GM12878 (cell line): Measurements from ENCODE around the gene DAD1. TPM values are rescaled to one million over a fixed set of nuclear protein-coding genes. Genes with fewer than 3 reads are reported as not detected.

Experiments used
- ATF3 ChIP-seq: IDR thresholded peaks from 2 replicates; pipeline ENCODE4 v1.6.1; 2011; ENCODE audit warnings: low read depth, mild to moderate bottlenecking, low read length, moderate library complexity, borderline replicate concordance; ENCODE audit errors: extremely low read depth
- EGR1 ChIP-seq, 2 experiments: IDR thresholded peaks; 1 replicate in 1 of 2; 2 replicates in 1 of 2; pipeline ENCODE4 v1.6.1; 2011 to 2012; ENCODE audit warnings: low read depth in 2 of 2, low read length in 2 of 2, borderline replicate concordance in 1 of 2, mild to moderate bottlenecking in 1 of 2, moderate library complexity in 1 of 2
- FOXM1 ChIP-seq: IDR thresholded peaks from 2 replicates; pipeline ENCODE4 v1.6.1; 2012; ENCODE audit warnings: low read depth, mild to moderate bottlenecking, inconsistent platforms, low read length, moderate library complexity
- JUND ChIP-seq: IDR thresholded peaks from 2 replicates; pipeline ENCODE4 v1.6.1; 2012; ENCODE audit warnings: low read depth, mild to moderate bottlenecking, low read length, improper control_type of control experiment, moderate library complexity
- KDM1A ChIP-seq: fragments of 200-600 bp; sonication (generic); IDR thresholded peaks from 2 replicates; pipeline ENCODE4 v1.6.1; 2016; ENCODE audit warnings: borderline replicate concordance
- MLLT1 ChIP-seq: fragments of 450-650 bp; IDR thresholded peaks from 2 replicates; pipeline ENCODE4 v1.6.1; 2016; ENCODE audit warnings: mild to moderate bottlenecking
- NFXL1 ChIP-seq: fragments of 450-650 bp; IDR thresholded peaks from 2 replicates; pipeline ENCODE4 v1.6.1; 2017; ENCODE audit warnings: antibody characterized with exemption, mild to moderate bottlenecking, borderline replicate concordance
- NKRF ChIP-seq: fragments of 450-650 bp; conservative IDR thresholded peaks from 2 replicates; pipeline ENCODE4 v1.6.1; 2017; ENCODE audit warnings: mild to moderate bottlenecking, moderate library complexity
- NR2C2 ChIP-seq: IDR thresholded peaks from 2 replicates; pipeline ENCODE4 v1.6.1; 2011; ENCODE audit warnings: borderline replicate concordance, low read depth; ENCODE audit not compliant: control insufficient read depth, insufficient read length
- NR2F1 ChIP-seq: fragments of 450-650 bp; conservative IDR thresholded peaks from 2 replicates; pipeline ENCODE4 v1.6.1; 2017; ENCODE audit warnings: mild to moderate bottlenecking
- PKNOX1 ChIP-seq: fragments of 450-650 bp; IDR thresholded peaks from 2 replicates; pipeline ENCODE4 v1.6.1; 2016; ENCODE audit warnings: mild to moderate bottlenecking
- SIN3A ChIP-seq: IDR thresholded peaks from 2 replicates; pipeline ENCODE4 v1.6.1; 2012; ENCODE audit warnings: low read depth, low read length, improper control_type of control experiment
- SMC3 ChIP-seq: IDR thresholded peaks from 2 replicates; pipeline ENCODE4 v1.6.1; 2011; ENCODE audit warnings: low read length, improper control_type of control experiment, borderline replicate concordance
- SREBF1 ChIP-seq: IDR thresholded peaks from 2 replicates; pipeline ENCODE4 v1.6.1; 2012; ENCODE audit warnings: mild to moderate bottlenecking, low read length
- TCF3 ChIP-seq: IDR thresholded peaks from 2 replicates; pipeline ENCODE4 v1.6.1; 2012; ENCODE audit warnings: low read depth, mild to moderate bottlenecking, low read length, borderline replicate concordance; ENCODE audit not compliant: insufficient read depth
- WRNIP1 ChIP-seq: IDR thresholded peaks from 2 replicates; pipeline ENCODE4 v1.6.1; 2011; ENCODE audit warnings: low read depth, low read length, improper control_type of control experiment, borderline replicate concordance
- polyA plus RNA-seq, 11 experiments: library from polyadenylated mRNA; depleted of rRNA in 4 of 11; unstranded in 6 of 11; stranded (reverse) in 5 of 11; fragments of >200 nt; fragmentation: Nextera tagmentation in 4 of 11; fragmentation: Illumina TruSeq in 1 of 11; extraction: Ambion mirVana in 4 of 11; extraction: Trizol in 1 of 11; gene quantifications; 1 replicate in 1 of 11; 2 replicates in 10 of 11; pipeline versions ENCODE4 v1.2.1 to v1.2.3, GENCODE V29; 2011 to 2016; ENCODE audit warnings: inconsistent platforms in 2 of 11, missing spikeins in 2 of 11, low read depth in 1 of 11
- total RNA-seq, 4 experiments: library from RNA; depleted of rRNA in 3 of 4; stranded (reverse); fragments of >200 nt in 3 of 4; fragmentation: Illumina TruSeq in 1 of 4; extraction: Trizol in 1 of 4; gene quantifications; 2 replicates each; pipeline versions ENCODE4 v1.2.1 to v1.2.3, GENCODE V29; 2013 to 2021
- TF ChIP-seq, protein P1 (sequence below): fragments of 450-650 bp; IDR thresholded peaks from 2 replicates; pipeline ENCODE4 v1.6.1; 2017; ENCODE audit warnings: low read depth, mild to moderate bottlenecking, moderate library complexity
- TF ChIP-seq, protein P2 (sequence below): IDR thresholded peaks from 2 replicates; pipeline ENCODE4 v1.6.1; 2012; ENCODE audit warnings: low read depth, low read length, improper control_type of control experiment

The DAD1 gene
- total and polyA plus RNA-seq, 10 of the 15 experiments (the other 5 are each of a cell fraction or from before 2014, with no cell fraction given), result 161 to 920 (median 319) TPM

DNA sequence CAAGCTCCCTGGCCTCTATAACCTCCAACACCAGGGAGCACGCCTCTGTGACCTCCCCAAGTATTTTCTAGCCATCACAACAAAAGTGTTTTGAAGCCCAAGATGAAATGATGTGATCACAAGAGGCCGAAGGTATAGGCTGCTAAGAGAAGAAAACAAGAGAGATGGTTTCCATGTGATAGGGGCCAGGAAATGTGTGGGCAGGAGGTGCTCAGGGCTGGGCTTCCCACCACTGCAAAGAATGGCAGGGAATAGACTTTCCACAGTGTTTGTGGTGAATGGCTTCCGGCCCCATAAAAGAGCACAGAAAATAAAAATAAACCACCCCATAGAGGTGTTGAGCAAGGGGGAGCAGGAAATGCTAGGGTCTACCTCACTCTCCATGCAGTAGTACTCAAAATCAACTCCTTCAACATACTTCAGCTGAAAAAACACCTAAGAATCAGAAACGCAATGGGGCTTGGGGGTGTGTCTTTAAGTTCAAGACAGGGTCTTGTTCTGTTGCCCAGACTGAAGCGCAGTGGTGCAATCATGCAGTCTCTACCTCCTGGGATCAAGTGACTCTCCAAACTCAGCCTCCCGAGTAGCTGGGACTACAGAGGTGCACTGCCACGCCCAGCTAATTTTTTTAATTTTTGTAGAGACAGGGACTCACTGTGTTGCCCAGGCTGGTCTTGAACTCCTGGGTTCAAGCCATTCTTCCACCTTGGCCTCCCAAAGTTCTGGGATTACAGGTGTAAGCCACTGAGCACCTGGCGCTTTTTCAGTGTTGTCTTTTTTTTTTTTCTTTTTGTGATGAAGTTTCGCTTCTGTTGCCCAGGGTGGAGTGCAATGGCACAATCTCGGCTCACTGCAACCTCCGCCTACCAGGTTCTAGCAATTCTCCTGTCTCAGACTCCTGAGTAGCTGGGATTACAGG, 27.1 kb downstream of the DAD1 start (continued):
- TF ChIP-seq, protein P1, sequence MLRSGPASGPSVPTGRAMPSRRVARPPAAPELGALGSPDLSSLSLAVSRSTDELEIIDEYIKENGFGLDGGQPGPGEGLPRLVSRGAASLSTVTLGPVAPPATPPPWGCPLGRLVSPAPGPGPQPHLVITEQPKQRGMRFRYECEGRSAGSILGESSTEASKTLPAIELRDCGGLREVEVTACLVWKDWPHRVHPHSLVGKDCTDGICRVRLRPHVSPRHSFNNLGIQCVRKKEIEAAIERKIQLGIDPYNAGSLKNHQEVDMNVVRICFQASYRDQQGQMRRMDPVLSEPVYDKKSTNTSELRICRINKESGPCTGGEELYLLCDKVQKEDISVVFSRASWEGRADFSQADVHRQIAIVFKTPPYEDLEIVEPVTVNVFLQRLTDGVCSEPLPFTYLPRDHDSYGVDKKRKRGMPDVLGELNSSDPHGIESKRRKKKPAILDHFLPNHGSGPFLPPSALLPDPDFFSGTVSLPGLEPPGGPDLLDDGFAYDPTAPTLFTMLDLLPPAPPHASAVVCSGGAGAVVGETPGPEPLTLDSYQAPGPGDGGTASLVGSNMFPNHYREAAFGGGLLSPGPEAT, result peak; percentile 90
- TF ChIP-seq ATF3 (no peak), FOXM1 (no peak), JUND (no peak), NR2F1 (peak; percentile 46; the same call in 1 of the 2 replicates), TCF3 (no peak), WRNIP1 (no peak), EGR1 (IDR thresholded peaks at IDR 0.05; ENCODE audit: borderline replicate concordance in 1 of 2, low read depth in 2 of 2, low read length in 2 of 2) (peak in 1 of 2 experiments; percentile 82; a peak in 2 of 3 replicates), NKRF (no peak), SREBF1 (no peak), KDM1A (no peak), MLLT1 (peak; percentile 70), NFXL1 (no peak), NR2C2 (no peak), SMC3 (no peak), PKNOX1 (no peak), SIN3A (no peak)
- TF ChIP-seq, protein P2, sequence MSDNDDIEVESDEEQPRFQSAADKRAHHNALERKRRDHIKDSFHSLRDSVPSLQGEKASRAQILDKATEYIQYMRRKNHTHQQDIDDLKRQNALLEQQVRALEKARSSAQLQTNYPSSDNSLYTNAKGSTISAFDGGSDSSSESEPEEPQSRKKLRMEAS, result no peak
